Measurements from ENCODE around the gene PCDHGA12. TPM values are rescaled to one million over a fixed set of nuclear protein-coding genes. Genes with fewer than 3 reads are reported as not detected.

Gene PCDHGA12
- total and polyA plus RNA-seq, 2 of the 8 experiments (the other 6 are each of a cell fraction or from before 2014, with no cell fraction given), result 0.88 to 1.3 TPM

DNA sequence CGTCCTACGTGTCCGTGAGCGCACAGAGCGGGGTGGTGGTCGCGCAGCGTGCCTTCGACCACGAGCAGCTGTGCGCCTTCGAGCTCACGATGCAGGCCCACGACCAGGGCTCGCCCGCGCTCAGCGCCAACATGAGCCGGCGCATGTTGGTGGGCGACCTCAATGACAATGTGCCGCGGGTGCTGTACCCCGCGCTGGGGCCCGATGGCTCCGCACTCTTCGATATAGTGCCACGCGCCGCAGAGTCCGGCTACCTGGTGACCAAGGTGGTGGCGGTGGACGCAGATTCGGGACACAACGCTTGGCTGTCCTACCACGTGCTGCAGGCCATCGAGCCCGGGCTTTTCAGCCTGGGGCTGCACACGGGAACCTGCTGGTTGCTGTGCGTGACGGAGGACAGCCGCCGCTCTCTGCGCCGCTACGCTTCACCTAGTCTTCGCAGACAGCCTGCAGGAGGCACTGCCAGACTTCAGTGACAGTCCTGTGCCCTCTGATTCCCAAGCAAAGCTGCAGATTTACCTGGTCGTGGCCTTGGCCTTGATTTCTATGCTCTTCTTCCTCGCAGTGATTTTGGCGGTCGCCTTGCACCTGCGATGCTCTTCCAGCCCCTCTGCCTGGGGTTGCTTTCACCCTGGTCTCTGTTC, 2.4 kb upstream of the PCDHGA12 start:
- H2AK5ac ChIP-seq (ENCODE audit: low read depth, low read length), result no peak overlapping the region
- H4K5ac ChIP-seq (ENCODE audit: insufficient read length, low read depth, low read length), result no peak overlapping the region
- H3K23me2 ChIP-seq (ENCODE audit: low read depth, low read length), result no peaks in the 10 kb centered on the region
- POLR2A ChIA-PET (ENCODE audit: partially characterized antibody), result interaction anchor here (0.7 to 1.4 kb wide), 2 partner anchors 23 to 86 kb away, joined by 3 to 5 read pairs; no protein-coding TSS in a partner anchor
- peaks cover 2% of the 10 kb centered on the region; the same call in 1 of the 2 replicates for H3K79me1 ChIP-seq (ENCODE audit: low read depth, low read length)
- H3K18ac ChIP-seq (ENCODE audit: extremely low read depth, low read length), result no peak overlapping the region
- no peaks in the 10 kb centered on the region for H3K4me1 ChIP-seq (replicated peaks in 1 of 4; ENCODE audit: control insufficient read depth in 3 of 4, insufficient read depth in 4 of 4, low read length in 3 of 4)
- no peak overlapping the region for H2BK120ac ChIP-seq (replicated peaks; ENCODE audit: low read depth, low read length)
- H3K36me3 ChIP-seq (ENCODE audit: control insufficient read depth in 2 of 4, insufficient read depth in 4 of 4, low read length in 3 of 4), result peaks cover 0 to 21% (median 3%) of the 10 kb centered on the region in 4 experiments; a peak in 3 of 8 replicates
- no peak overlapping the region for H2BK5ac ChIP-seq (ENCODE audit: low read depth, low read length)
- no peak overlapping the region for H3K56ac ChIP-seq (replicated peaks; ENCODE audit: insufficient read length, low read depth, low read length)
- no peaks in the 10 kb centered on the region; a peak in 1 of 4 replicates for H3K79me2 ChIP-seq (ENCODE audit: control insufficient read depth in 1 of 2, insufficient read depth in 2 of 2, low read length in 2 of 2)
- no peak overlapping the region for H2BK12ac ChIP-seq (ENCODE audit: low read depth, low read length)
- no peaks in the 10 kb centered on the region for H4K20me1 ChIP-seq (replicated peaks in 1 of 2; ENCODE audit: control insufficient read depth in 1 of 2, insufficient read depth in 2 of 2, low read length in 2 of 2)
- H3K9me3 ChIP-seq (ENCODE audit: insufficient read depth in 2 of 2, low read depth in 1 of 2, low read length in 1 of 2), result peaks cover 42 to 54% of the 10 kb centered on the region in 2 experiments
- H4K91ac ChIP-seq (replicated peaks; ENCODE audit: insufficient read length, low read length), result no peak overlapping the region
- no peak overlapping the region for H3K14ac ChIP-seq (ENCODE audit: insufficient read length)
- no peak overlapping the region for H3K9ac ChIP-seq (replicated peaks in 1 of 4; ENCODE audit: extremely low read depth in 1 of 4, low read depth in 3 of 4, low read length in 3 of 4)
- no peak overlapping the region for H3K4me2 ChIP-seq (ENCODE audit: insufficient read depth in 1 of 2, low read depth in 2 of 2, low read length in 2 of 2)
- no peak overlapping the region for H2AFZ ChIP-seq (ENCODE audit: low read length)
- H3K4ac ChIP-seq (replicated peaks; ENCODE audit: insufficient read length, low read depth, low read length), result no peak overlapping the region
- WGBS, 2 experiments (ENCODE audit: extremely low coverage in 1 of 2, insufficient coverage in 1 of 2, insufficient read length in 1 of 2, insufficient replicate concordance in 2 of 2, low coverage in 1 of 2, low lambda C conversion rate in 2 of 2, missing lambda C conversion rate in 1 of 2), result 95% methylated on average over 44 of the region's 53 CpGs; no CpG with 5 or more reads in 1 of the 2 experiments
- CTCF ChIA-PET (ENCODE audit: partially characterized antibody), result interaction anchor here (0.5 to 3.1 kb wide), 19 partner anchors 15 to 282 kb away, joined by 3 to 10 read pairs (median 3); partner anchors contain the start of genes PCDHB14, PCDHGA10 and PCDHGB6
- no peak overlapping the region for H3K27ac ChIP-seq (ENCODE audit: low read depth, low read length)
- no peak overlapping the region for H3K4me3 ChIP-seq (ENCODE audit: extremely low read depth in 1 of 4, insufficient read depth in 2 of 4, low read depth in 3 of 4, low read length in 4 of 4)
- no peak for FAIRE-seq
- H3K23ac ChIP-seq (ENCODE audit: insufficient read length), result no peak overlapping the region
- H3K27me3 ChIP-seq (replicated peaks in 1 of 4; ENCODE audit: control insufficient read depth in 3 of 4, extremely low read depth in 1 of 4, insufficient read depth in 3 of 4, low read length in 3 of 4), result no peaks in the 10 kb centered on the region
- H4K8ac ChIP-seq (ENCODE audit: extremely low read depth, insufficient read depth, low read length), result no peak overlapping the region
- H2BK15ac ChIP-seq (ENCODE audit: low read length), result no peak overlapping the region
- H2BK20ac ChIP-seq (ENCODE audit: low read length), result no peak overlapping the region
- TF ChIP-seq, protein P1, sequence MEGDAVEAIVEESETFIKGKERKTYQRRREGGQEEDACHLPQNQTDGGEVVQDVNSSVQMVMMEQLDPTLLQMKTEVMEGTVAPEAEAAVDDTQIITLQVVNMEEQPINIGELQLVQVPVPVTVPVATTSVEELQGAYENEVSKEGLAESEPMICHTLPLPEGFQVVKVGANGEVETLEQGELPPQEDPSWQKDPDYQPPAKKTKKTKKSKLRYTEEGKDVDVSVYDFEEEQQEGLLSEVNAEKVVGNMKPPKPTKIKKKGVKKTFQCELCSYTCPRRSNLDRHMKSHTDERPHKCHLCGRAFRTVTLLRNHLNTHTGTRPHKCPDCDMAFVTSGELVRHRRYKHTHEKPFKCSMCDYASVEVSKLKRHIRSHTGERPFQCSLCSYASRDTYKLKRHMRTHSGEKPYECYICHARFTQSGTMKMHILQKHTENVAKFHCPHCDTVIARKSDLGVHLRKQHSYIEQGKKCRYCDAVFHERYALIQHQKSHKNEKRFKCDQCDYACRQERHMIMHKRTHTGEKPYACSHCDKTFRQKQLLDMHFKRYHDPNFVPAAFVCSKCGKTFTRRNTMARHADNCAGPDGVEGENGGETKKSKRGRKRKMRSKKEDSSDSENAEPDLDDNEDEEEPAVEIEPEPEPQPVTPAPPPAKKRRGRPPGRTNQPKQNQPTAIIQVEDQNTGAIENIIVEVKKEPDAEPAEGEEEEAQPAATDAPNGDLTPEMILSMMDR (IDR thresholded peaks at IDR 0.05; ENCODE audit: control extremely low read depth in 1 of 3, insufficient read depth in 1 of 3, low read depth in 1 of 3, low read length in 3 of 3), result peak in 2 of 3 experiments; percentile 5 to 6; a peak in 2 of 4 replicates
- TF ChIP-seq RAD21 (IDR thresholded peaks at IDR 0.05 in 1 of 2, conservative IDR thresholded peaks at IDR 0.05 in 1 of 2; ENCODE audit: low read depth in 2 of 2, low read length in 2 of 2), result peak; percentile 10 to 31; a peak in 2 of 4 replicates
- TF ChIP-seq, protein P2, sequence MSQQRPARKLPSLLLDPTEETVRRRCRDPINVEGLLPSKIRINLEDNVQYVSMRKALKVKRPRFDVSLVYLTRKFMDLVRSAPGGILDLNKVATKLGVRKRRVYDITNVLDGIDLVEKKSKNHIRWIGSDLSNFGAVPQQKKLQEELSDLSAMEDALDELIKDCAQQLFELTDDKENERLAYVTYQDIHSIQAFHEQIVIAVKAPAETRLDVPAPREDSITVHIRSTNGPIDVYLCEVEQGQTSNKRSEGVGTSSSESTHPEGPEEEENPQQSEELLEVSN (IDR thresholded peaks at IDR 0.05), result peak; percentile 14; the same call in 1 of the 2 replicates
- no peak for TF ChIP-seq BACH1 (IDR thresholded peaks at IDR 0.05; ENCODE audit: low read length)
- no peak for TF ChIP-seq POU5F1 (IDR thresholded peaks at IDR 0.05; ENCODE audit: low read depth, low read length)
- DNase-seq (ENCODE audit: low read depth in 1 of 2, low spot score in 2 of 2), result peak in 1 of 2 experiments; percentile 39
